HPDE6-E6E7 (cell line): ENCODE data around the gene KRT76.
"Not testable (repeated sequence)": the region's sequence is repeated elsewhere in the genome, so short reads cannot be mapped to it uniquely, and the experiment has no call there.

Experiments used
- DNase-seq: peaks from one replicate; pipeline ENCODE4 v3.0.0; 2011; ENCODE audit warnings: missing footprints; ENCODE audit errors: extremely low spot score

The KRT76 gene

DNA sequence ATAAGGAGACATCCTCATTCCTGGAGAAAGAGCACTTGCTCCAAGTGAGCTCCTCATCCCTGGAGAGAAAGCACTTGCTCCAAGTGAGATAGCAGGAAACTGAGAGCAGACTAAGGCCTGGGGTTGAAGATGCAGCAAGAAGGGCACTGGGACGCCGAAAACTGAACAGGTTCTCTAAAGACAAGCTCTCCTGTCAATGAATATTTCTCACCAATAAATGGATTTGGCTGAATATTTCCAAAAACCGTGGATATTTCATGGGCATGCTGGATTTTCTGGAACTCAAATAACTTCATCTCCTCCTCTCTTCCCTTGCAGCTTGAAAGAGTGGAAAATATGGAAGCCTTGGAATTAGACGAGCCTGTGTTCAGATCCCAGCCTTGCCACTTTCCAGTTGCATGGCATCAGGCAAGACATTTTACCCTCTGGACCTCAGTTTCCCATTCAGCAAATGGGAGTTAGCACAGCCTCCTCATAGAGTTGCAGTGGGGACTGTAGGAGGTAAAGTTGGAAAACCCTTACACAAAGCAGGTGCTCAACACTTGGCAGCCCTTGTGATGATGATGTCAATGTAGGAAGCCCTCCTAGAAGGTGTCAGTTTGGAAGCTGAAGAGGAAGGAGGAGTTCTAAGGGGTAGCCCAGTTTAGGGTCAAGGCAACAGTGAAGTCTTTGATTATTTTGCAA, 4.4 kb upstream of the KRT76 start:
- no peak for DNase-seq

GRCh38 chr12:52779914-52780313, 2.8 kb upstream of the KRT76 start:
- DNase-seq = no peak

GRCh38 chr12:52778833-52779232, 1.7 kb upstream of the KRT76 start:
- no peak for DNase-seq

DNA sequence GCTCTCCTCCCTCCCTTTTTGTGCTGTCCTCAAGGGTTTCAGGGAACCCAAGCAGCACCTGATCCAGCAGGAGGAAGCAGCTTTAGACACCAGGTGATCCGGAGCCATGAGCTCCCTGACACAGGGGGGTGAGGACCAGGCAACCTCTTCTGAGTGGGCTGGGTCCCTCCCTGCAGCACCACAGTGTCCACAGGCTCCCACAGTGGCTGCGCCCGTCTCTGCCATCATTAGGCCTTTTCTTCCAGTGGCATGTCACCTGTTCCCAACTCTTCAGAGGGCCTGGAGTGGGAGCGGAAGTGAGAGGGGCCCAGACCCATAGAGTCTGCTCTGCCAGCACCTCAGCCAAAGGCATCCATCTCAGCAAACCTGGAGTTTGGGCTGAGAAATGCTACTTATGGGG, 421 bp upstream of the KRT76 start:
- DNase-seq = no peak

DNA sequence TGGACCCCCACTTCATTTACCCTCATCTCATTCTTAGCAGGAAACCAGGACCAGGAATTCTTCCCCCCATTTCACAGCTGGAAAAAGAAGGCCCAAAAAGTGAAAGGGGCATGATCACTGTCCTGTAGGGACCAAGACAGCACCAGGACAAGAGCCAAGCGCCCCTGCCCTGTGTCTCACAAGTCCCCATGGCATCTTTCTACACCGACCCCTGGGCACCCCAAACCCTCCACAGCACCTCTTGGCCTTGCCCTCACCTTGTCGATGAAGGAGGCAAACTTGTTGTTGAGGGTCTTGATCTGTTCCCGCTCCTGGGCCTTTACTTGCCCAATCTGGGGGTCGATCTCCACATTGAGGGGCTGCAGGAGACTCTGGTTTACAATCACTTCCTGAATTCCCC, 710 bp downstream of the KRT76 start:
- no peak for DNase-seq

DNA sequence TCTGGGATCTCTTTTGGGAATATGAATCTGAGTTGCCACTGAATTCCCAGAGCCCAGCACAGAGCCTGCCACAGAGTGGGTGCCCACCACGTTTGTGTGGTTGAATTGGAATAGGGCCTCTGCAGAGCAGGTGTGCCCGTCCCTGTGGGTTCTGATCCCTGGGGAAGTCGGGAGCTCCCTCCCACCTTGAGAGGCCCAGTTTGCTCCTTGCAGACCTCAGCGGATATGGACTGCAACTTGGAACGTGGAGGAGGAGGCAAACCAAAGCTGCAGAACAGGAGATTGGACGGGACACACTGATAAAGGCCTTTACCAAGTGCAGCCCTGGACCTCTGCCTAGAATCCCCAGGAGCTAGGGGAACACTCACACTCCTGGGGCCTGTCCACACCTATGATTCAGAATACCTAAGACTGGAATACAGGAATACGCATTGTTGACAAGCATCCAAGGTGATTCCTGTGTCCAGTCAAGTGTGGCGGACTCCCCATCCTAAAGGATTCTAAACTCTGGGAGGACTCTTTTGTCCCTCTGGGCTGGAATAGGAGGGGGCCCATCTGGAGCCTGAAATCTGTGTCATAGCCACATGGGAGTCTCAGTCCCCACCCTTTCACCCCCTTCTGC, 2.4 kb downstream of the KRT76 start:
- DNase-seq = no peak

GRCh38 chr12:52772772-52773171, 4.4 kb downstream of the KRT76 start:
- DNase-seq = no peak

DNA sequence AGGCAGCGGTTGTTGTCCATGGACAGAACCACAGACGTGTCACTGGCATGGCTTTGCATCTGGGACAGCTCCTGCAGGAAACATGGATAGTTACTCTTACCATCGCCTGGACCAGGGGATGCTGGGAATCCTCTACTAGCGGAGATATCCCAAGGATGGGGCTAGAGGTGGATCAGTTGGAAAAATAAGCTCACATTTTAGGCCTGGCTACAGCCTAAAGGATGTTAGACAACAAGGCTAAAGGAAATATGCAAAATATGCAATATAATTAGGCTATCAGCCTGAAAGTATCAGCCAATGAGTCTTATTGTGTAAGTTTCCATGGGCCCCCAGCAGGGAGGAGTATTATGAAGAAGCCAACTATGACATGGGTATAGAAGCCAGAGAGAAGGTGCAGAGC, 5.0 kb downstream of the KRT76 start:
- DNase-seq = no peak

DNA sequence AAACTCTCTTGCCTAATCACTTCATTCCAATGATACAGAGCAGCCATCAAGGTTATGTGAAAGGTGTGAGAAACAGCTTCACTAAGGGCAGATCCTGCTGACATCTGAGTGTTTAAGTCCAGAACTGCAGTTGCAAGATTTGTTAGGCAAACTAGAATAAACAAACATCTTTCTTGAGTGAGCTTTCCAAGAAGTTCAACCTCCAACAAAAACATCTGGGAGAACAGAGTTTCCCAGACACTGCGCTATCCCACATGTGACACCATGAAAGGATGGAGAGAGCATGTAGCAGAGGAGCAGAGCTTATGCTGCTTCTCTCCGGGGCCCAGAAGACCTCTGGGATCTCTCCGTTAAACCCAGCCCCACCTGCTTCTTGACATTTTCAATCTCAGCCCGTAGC, 5.6 kb downstream of the KRT76 start:
- DNase-seq = no peak

GRCh38 chr12:52771088-52771487, 6.1 kb downstream of the KRT76 start:
- no peak for DNase-seq

- no peak for DNase-seq
Observed at GRCh38 chr12:52769946-52770345, 7.2 kb downstream of the KRT76 start.

GRCh38 chr12:52769354-52769753, 7.8 kb downstream of the KRT76 start:
- DNase-seq = no peak

DNA sequence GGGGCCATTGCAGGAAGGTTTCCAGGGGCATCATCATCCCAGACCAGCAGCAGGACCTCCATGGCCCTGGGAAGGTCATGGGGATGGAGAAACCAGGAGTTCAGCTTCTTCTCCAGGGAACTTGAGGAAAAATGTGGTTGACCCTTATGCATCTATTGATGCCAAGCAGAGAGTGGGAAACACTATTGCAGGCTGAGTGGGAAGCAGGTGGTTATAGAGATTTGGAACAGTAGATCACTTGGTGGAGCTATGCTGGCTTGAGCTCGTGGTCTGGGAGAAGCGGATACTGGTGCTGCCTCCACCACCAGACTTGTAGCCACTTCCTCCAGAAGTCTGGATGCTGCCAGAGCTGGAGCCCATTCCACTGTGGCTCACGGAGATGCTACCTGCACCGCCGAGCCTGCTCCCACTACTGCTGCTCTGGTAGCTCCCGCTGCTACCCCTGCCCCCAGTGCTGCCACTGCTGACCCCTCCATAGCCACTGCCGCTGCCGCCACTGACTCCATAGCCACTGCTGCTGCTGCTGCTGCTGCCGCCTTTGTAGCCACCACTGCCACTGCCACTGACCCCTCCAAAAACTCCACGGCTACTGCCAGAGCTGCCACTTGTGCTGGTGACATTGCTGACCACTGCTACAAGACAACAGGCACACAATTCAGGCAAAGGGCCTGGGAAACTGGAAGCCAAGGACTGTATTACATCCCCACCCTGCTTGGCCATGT, 8.5 kb downstream of the KRT76 start:
- DNase-seq = no peak

GRCh38 chr12:52767427-52767826, 9.7 kb downstream of the KRT76 start:
- no peak for DNase-seq

GRCh38 chr12:52767020-52767379, 10.1 kb downstream of the KRT76 start:
- DNase-seq = no peak

- no peak for DNase-seq
Observed at GRCh38 chr12:52766351-52767019, 10.7 kb downstream of the KRT76 start.

- no peak for DNase-seq
Observed at GRCh38 chr12:52765702-52766101, 11.4 kb downstream of the KRT76 start.

DNA sequence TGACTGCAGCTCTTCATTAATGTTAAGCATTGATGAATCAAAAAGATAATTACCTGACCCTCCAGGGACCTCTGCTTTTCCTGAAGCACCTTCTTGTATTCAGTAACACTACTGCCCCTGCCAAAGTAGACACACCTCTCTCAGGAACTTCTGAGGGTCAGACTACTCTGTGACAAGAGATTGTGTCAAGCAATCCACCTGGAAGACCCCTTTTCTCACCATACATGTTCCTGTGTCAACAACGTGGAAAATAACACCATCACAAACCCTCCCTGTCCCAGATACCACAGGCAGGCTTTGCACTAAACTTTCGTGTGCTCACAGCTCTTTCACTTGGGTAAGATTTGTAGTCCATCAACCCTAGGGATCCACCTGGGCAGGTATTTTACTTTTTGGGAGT, 13.2 kb downstream of the KRT76 start:
- no peak for DNase-seq

DNA sequence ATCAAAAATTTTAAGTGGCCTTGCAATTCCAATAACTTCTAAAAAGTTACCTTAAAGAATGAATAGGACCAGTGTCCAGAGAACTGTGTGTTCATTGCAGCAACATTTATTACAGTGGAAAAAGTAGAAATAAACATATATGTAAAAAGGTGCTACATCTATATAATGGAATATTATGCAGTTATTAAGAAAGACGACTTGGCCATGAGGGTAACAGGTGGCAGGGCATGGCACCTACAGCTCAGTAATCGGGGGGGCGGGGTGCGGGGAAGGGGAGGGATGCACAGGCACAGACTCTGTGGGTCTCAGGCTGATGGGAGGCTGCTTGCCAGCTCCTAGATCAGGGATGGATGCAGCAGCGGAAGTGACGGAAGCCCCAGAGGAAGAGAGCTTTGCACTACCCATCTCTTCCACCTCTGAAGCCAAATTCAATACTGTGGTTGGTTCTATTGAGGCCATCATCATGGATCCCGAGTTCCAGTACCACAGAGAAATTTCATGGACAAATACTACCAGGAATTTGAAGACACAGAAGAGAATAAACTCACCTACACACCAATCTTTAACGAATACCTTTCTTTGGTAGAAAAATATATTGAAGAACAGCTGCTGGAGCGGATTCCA, 14.0 kb downstream of the KRT76 start:
- no peak for DNase-seq

DNA sequence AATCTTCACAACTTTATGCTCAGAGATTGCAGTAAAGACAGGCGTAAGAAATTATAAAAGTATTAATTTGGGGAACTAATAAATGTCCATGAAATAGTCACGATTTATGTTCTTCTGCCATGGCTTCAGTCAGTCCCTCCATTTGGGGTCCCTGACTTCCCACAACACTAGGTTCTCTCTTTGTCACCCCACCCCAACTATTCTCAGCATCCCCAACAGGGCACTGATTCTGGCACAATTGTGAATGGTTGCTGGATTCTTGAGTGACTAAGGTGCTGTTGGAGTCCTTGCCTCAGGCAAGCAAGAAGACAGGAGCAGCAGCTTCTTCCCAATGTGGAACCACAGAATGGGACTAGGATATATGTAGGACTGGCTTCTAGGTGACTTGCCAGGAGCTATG, 15.3 kb downstream of the KRT76 start:
- no peak for DNase-seq

- DNase-seq = not testable (repeated sequence)
Observed at GRCh38 chr12:52761218-52761617, 15.9 kb downstream of the KRT76 start.

GRCh38 chr12:52760623-52761022, 16.5 kb downstream of the KRT76 start:
- no peak for DNase-seq
